ENCODE results near the gene FGGY. TPM values are rescaled to one million over a fixed set of nuclear protein-coding genes. Genes with fewer than 3 reads are reported as not detected.

FGGY gene
- total and polyA plus RNA-seq, 4 donors = 16.0 to 67.0 (median 43.4) TPM

DNA sequence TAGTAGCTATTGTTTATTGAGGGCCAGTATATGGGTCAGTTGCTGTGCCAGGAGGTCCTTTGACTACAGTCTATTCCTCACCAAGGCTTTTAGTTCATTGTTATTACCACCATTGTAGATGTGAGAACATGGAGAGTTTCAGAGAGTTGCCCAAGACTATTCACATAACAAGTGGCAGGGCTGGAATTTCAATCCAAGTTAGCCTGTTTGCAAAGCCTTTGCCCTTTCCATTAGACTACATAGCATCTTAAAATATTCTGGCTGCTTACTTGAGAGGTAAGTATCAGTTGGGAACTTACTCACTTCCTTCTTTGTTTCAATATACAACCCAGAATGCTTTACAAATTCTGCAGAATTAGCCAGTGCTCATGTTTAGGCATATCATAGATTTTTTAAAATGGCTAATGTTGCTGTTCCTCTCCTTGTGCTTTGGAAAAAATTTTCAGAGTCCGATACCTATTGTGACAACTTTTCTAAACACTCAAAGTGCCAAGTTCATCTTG lies 141.2 kb downstream of the FGGY start:
- WGBS = 77% methylated on average over 1 of the region's 1 CpG
- Histone ChIP-seq H3K36me3 (ENCODE audit: control insufficient read depth in 4 of 4, insufficient read depth in 3 of 4, low read depth in 1 of 4, low read length in 3 of 4) (no peaks in the 10 kb centered on the region), H3K9me3 (ENCODE audit: control insufficient read depth in 4 of 4, low read length in 3 of 4) (no peaks in the 10 kb centered on the region), H3K4me1 (ENCODE audit: control insufficient read depth in 4 of 4, insufficient read depth in 4 of 4, low read length in 3 of 4) (peaks cover 0 to 28% (median 12%) of the 10 kb centered on the region in 4 donors), H3K27ac (ENCODE audit: low read depth in 1 of 2, low read length in 2 of 2) (no peak overlapping the region), H3K27me3 (ENCODE audit: control insufficient read depth in 4 of 4, insufficient read depth in 4 of 4, low read length in 3 of 4) (no peaks in the 10 kb centered on the region), H3K4me3 (ENCODE audit: low read depth in 1 of 3, low read length in 3 of 3) (no peak overlapping the region), H3K9ac (ENCODE audit: low read depth in 1 of 2, low read length in 2 of 2) (no peak overlapping the region)
- TF ChIP-seq, protein P1, sequence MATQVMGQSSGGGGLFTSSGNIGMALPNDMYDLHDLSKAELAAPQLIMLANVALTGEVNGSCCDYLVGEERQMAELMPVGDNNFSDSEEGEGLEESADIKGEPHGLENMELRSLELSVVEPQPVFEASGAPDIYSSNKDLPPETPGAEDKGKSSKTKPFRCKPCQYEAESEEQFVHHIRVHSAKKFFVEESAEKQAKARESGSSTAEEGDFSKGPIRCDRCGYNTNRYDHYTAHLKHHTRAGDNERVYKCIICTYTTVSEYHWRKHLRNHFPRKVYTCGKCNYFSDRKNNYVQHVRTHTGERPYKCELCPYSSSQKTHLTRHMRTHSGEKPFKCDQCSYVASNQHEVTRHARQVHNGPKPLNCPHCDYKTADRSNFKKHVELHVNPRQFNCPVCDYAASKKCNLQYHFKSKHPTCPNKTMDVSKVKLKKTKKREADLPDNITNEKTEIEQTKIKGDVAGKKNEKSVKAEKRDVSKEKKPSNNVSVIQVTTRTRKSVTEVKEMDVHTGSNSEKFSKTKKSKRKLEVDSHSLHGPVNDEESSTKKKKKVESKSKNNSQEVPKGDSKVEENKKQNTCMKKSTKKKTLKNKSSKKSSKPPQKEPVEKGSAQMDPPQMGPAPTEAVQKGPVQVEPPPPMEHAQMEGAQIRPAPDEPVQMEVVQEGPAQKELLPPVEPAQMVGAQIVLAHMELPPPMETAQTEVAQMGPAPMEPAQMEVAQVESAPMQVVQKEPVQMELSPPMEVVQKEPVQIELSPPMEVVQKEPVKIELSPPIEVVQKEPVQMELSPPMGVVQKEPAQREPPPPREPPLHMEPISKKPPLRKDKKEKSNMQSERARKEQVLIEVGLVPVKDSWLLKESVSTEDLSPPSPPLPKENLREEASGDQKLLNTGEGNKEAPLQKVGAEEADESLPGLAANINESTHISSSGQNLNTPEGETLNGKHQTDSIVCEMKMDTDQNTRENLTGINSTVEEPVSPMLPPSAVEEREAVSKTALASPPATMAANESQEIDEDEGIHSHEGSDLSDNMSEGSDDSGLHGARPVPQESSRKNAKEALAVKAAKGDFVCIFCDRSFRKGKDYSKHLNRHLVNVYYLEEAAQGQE (IDR thresholded peaks at IDR 0.05) = no peak
- TF ChIP-seq FOXA1 (IDR thresholded peaks at IDR 0.05) (no peak), RXRA (IDR thresholded peaks at IDR 0.05) (no peak), HNF4G (IDR thresholded peaks at IDR 0.05) (no peak), RAD21 (IDR thresholded peaks at IDR 0.05) (no peak), TAF1 (conservative IDR thresholded peaks at IDR 0.05) (no peak), GABPA (IDR thresholded peaks at IDR 0.05 in 1 of 2, conservative IDR thresholded peaks at IDR 0.05 in 1 of 2) (no peak), NR2F2 (IDR thresholded peaks at IDR 0.05) (no peak), JUND (IDR thresholded peaks at IDR 0.05) (no peak), YY1 (IDR thresholded peaks at IDR 0.05) (no peak), SP1 (IDR thresholded peaks at IDR 0.05) (no peak), HNF4A (conservative IDR thresholded peaks at IDR 0.05) (no peak), EGR1 (IDR thresholded peaks at IDR 0.05; ENCODE audit: low read depth in 2 of 2) (no peak)
- TF ChIP-seq, protein P2, sequence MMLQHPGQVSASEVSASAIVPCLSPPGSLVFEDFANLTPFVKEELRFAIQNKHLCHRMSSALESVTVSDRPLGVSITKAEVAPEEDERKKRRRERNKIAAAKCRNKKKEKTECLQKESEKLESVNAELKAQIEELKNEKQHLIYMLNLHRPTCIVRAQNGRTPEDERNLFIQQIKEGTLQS (IDR thresholded peaks at IDR 0.05) = no peak
- TF ChIP-seq, protein P3, sequence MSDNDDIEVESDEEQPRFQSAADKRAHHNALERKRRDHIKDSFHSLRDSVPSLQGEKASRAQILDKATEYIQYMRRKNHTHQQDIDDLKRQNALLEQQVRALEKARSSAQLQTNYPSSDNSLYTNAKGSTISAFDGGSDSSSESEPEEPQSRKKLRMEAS (IDR thresholded peaks at IDR 0.05) = no peak
- TF ChIP-seq, protein P4, sequence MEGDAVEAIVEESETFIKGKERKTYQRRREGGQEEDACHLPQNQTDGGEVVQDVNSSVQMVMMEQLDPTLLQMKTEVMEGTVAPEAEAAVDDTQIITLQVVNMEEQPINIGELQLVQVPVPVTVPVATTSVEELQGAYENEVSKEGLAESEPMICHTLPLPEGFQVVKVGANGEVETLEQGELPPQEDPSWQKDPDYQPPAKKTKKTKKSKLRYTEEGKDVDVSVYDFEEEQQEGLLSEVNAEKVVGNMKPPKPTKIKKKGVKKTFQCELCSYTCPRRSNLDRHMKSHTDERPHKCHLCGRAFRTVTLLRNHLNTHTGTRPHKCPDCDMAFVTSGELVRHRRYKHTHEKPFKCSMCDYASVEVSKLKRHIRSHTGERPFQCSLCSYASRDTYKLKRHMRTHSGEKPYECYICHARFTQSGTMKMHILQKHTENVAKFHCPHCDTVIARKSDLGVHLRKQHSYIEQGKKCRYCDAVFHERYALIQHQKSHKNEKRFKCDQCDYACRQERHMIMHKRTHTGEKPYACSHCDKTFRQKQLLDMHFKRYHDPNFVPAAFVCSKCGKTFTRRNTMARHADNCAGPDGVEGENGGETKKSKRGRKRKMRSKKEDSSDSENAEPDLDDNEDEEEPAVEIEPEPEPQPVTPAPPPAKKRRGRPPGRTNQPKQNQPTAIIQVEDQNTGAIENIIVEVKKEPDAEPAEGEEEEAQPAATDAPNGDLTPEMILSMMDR (IDR thresholded peaks at IDR 0.05; ENCODE audit: low read depth, low read length, missing input control) = no peak
- TF ChIP-seq, protein P5, sequence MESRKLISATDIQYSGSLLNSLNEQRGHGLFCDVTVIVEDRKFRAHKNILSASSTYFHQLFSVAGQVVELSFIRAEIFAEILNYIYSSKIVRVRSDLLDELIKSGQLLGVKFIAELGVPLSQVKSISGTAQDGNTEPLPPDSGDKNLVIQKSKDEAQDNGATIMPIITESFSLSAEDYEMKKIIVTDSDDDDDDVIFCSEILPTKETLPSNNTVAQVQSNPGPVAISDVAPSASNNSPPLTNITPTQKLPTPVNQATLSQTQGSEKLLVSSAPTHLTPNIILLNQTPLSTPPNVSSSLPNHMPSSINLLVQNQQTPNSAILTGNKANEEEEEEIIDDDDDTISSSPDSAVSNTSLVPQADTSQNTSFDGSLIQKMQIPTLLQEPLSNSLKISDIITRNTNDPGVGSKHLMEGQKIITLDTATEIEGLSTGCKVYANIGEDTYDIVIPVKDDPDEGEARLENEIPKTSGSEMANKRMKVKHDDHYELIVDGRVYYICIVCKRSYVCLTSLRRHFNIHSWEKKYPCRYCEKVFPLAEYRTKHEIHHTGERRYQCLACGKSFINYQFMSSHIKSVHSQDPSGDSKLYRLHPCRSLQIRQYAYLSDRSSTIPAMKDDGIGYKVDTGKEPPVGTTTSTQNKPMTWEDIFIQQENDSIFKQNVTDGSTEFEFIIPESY (IDR thresholded peaks at IDR 0.05) = no peak
- no peak for DNase-seq (ENCODE audit: low spot score)

Data from liver (tissue), 9 donors.